GM08714 (cell line): ENCODE results near the gene PDIA2.
"Not testable (repeated sequence)": the region's sequence is repeated elsewhere in the genome, so short reads cannot be mapped to it uniquely, and the experiment has no call there.

Source experiments
- H3K4me3 ChIP-seq: fragments of 200-500 bp; sonication (Bioruptor generic); 2 replicates; pipeline ENCODE4 v1.5.1; 2014; ENCODE audit warnings: mild to moderate bottlenecking, low read length, inconsistent platforms
- ZNF274 ChIP-seq: IDR thresholded peaks from 2 replicates; pipeline ENCODE4 v1.6.1; 2012; ENCODE audit warnings: mild to moderate bottlenecking, low read depth, low read length

The PDIA2 gene

DNA sequence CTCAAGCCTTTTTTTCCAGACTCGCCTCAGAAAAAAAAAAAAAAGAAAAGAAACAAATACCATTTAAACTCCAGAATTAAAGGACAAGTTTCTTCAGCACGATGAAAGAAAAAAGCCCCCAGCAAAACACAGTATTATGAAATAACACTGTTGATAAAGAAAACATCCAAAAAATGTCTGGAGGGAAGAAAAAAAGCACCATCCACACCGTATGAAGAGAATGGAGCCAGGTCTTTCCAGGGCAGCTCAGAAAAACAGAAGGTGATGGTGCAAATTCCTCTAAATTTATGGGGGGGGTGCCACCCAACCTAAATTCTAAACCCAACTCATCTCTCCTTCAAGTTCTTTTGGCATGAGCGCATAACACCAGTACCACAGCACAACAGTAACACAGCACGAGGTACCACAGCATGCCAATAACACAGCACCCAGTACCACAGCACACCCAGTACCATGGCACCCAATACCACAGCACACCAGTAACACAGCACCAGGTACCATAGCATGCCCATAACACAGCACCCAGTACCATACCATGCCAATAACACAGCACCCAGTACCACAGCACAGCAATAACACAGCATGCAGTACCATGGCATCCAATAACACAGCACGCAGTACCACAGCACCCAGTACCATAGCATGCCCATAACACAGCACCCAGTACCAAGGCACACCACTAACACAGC, 50.6 kb downstream of the PDIA2 start:
- H3K4me3 ChIP-seq: no peak overlapping the region
- no peak for TF ChIP-seq ZNF274

DNA sequence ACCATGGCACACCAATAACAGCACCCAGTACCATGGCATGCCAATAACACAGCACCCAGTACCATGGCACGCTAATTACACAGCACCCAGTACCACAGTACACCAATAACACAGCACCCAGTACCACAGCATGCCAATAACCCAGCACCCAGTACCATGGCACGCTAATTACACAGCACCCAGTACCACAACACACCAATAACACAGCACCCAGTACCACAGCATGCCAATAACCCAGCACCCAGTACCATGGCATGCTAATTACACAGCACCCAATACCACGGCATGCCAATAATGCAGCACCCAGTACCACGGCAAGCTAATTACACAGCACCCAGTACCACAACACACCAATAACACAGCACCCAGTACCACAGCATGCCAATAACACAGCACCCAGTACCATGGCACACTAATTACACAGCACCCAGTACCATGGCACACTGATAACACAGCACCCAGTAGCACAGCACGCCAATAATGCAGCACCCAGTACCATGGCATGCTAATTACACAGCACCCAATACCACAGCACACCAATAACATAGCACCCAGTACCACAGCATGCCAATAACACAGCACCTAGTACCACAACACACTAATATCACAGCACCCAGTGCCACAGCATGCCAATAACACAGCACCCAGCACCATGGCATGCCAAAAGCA, 51.3 kb downstream of the PDIA2 start:
- not testable (repeated sequence) for H3K4me3 ChIP-seq

DNA sequence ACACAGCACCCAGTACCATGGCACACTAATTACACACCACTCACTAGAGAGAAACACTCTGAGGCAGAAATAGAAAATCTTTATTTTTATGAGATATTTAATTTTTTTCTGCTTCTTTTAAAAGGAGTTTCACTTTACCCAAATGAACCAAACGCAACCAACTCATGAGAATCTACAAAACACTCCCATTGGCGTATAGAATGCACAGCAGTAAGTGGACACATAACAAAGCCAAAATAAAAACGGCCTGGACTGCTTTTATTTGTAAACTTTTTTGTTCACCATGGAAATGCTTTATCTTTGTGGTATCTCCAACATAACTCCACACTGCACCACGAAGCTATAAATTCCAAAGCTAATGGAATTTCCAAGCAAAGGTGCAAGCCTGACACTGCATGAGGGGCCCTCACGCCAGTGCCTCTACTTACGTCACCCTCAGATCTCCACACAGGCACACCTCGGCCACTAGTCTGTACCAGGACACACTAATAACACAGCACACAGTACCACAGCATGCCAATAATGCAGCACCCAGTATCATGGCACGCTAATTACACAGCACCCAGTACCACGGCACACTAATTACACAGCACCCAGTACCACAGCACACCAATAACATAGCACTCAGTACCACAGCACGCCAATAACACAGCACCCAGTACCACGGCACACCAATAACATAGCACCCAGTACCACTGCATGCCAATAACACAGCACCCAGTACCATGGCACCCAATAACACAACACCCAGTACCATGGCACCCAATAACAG, 52.1 kb downstream of the PDIA2 start:
- H3K4me3 ChIP-seq: not testable (repeated sequence)

DNA sequence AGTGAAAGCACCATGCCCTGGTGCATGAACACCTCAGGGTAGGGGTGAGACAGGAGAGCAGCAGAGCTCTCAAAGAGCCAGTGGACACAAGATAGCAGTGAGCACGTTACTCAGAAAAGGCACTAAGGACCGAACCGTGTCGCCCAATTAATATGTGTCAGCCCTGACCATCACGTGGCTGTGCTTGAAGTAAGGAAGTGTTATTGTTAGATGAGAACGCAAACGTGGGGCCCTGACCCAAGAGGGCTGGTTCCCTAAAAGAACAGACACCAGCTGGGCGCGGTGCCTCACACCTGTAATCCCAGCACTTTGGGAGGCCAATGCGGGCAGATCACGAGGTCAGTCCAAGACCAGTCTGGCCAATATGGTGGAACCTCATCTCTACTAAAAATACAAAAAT, 53.3 kb downstream of the PDIA2 start:
- no peak for TF ChIP-seq ZNF274
- no peak overlapping the region for H3K4me3 ChIP-seq
